CD4-positive, CD25-positive, alpha-beta regulatory T cell (primary cell): Measurements from ENCODE around the gene MALRD1. TPM values are rescaled to one million over a fixed set of nuclear protein-coding genes. Genes with fewer than 3 reads are reported as not detected.

ENCODE experiments used
- ATAC-seq, 2 donors: fragments of 150-1000 bp; cut with Tn5 transposase; one replicate each; pipeline ENCODE4 v1.10.0; 2021; ENCODE audit warnings: low read depth in 2 of 2, moderate number of reproducible peaks in 2 of 2, moderate library complexity in 1 of 2
- DNase-seq, 3 donors: peaks; one replicate each; pipeline versions ENCODE4 v3.0.0 to v3.0.0-alpha.2; 2012 to 2022; ENCODE audit warnings: mixed read lengths in 1 of 3
- H3K27ac ChIP-seq: one replicate; pipeline ENCODE4 v1.7.0; 2013; ENCODE audit warnings: mild to moderate bottlenecking, low read length; ENCODE audit not compliant: insufficient read depth, poor library complexity, severe bottlenecking
- H3K27me3 ChIP-seq: one replicate; pipeline ENCODE4 v1.7.0; 2013; ENCODE audit warnings: low read length; ENCODE audit not compliant: control insufficient read depth, insufficient read depth
- H3K36me3 ChIP-seq: one replicate; pipeline ENCODE4 v1.7.0; 2013; ENCODE audit warnings: mild to moderate bottlenecking, low read length, moderate library complexity; ENCODE audit not compliant: control insufficient read depth, insufficient read depth
- H3K4me1 ChIP-seq: 2 replicates; pipeline ENCODE4 v1.7.0; 2013; ENCODE audit warnings: mild to moderate bottlenecking, low read length; ENCODE audit not compliant: insufficient read depth, control insufficient read depth, poor library complexity, severe bottlenecking
- H3K4me3 ChIP-seq: one replicate; pipeline ENCODE4 v1.7.0; 2013; ENCODE audit warnings: low read depth, mild to moderate bottlenecking, low read length, moderate library complexity
- H3K9me3 ChIP-seq, 2 experiments: 1 replicate in 1 of 2; 2 replicates in 1 of 2; pipeline ENCODE4 v1.7.0; 2013; ENCODE audit warnings: low read length in 2 of 2, mild to moderate bottlenecking in 1 of 2, moderate library complexity in 1 of 2; ENCODE audit not compliant: control insufficient read depth in 2 of 2
- H3K27ac Mint-ChIP-seq, 3 donors: one replicate each; pipeline ENCODE4 v1.8.0; 2020 to 2022; ENCODE audit warnings: mild to moderate bottlenecking in 3 of 3, mixed read lengths in 3 of 3, moderate library complexity in 2 of 3
- H3K27me3 Mint-ChIP-seq: one replicate; pipeline ENCODE4 v1.8.0; 2022; ENCODE audit warnings: mild to moderate bottlenecking, mixed read lengths
- H3K36me3 Mint-ChIP-seq: one replicate; pipeline ENCODE4 v1.8.0; 2020; ENCODE audit warnings: mixed read lengths
- H3K4me1 Mint-ChIP-seq, 4 donors: one replicate each; pipeline ENCODE4 v1.8.0; 2020 to 2022; ENCODE audit warnings: mixed read lengths in 4 of 4, mild to moderate bottlenecking in 1 of 4
- H3K4me3 Mint-ChIP-seq, 4 donors: one replicate each; pipeline ENCODE4 v1.8.0; 2020 to 2022; ENCODE audit warnings: mild to moderate bottlenecking in 4 of 4, mixed read lengths in 4 of 4, moderate library complexity in 3 of 4
- H3K9me3 Mint-ChIP-seq, 7 donors: one replicate each; pipeline ENCODE4 v1.8.0; 2020 to 2022; ENCODE audit warnings: mixed read lengths in 7 of 7, mild to moderate bottlenecking in 3 of 7, moderate library complexity in 2 of 7
- polyA plus RNA-seq, 4 donors: library from polyadenylated mRNA; unstranded; fragments of 300-500 nt; fragmentation: Illumina TruSeq; gene quantifications; one replicate each; pipeline ENCODE4 v1.2.3, GENCODE V29; 2021
- total RNA-seq: library from RNA; stranded (reverse); gene quantifications from one replicate; pipeline ENCODE4 v1.2.3, GENCODE V29; 2022

The MALRD1 gene
- total and polyA plus RNA-seq, 5 donors from 2014 or later, result not detected

DNA sequence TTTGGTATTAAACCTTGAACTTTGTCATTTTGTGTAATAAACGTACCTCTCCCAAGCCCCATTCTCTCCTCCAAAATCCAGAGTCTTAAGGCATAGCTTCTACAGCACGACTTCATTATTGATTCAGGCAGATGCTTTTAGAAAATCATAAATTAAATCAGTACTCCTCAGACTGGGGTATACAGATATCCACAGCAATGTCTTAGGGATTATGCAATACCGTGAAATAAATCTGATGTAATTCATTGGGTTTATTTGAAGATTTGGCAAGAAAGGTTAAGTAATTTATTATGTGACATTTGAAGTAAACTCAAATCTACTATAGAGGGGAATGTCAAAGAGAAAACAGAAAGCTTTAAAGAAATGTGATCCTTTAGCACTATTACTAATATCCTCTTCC, 521.5 kb downstream of the MALRD1 start:
- H3K36me3 Mint-ChIP-seq, result no peaks in the 10 kb centered on the region
- Histone ChIP-seq H3K36me3 (no peaks in the 10 kb centered on the region), H3K9me3 (peaks cover 1 to 5% of the 10 kb centered on the region in 2 experiments), H3K27ac (no peak overlapping the region), H3K27me3 (no peaks in the 10 kb centered on the region), H3K4me1 (no peaks in the 10 kb centered on the region), H3K4me3 (no peak overlapping the region)
- H3K9me3 Mint-ChIP-seq, result peaks cover 2 to 10% (median 4%) of the 10 kb centered on the region in 7 donors
- DNase-seq (no peak), ATAC-seq (no peak)
- H3K4me3 Mint-ChIP-seq, result no peak overlapping the region
- H3K27me3 Mint-ChIP-seq, result no peaks in the 10 kb centered on the region
- no peaks in the 10 kb centered on the region for H3K4me1 Mint-ChIP-seq
- no peak overlapping the region for H3K27ac Mint-ChIP-seq

DNA sequence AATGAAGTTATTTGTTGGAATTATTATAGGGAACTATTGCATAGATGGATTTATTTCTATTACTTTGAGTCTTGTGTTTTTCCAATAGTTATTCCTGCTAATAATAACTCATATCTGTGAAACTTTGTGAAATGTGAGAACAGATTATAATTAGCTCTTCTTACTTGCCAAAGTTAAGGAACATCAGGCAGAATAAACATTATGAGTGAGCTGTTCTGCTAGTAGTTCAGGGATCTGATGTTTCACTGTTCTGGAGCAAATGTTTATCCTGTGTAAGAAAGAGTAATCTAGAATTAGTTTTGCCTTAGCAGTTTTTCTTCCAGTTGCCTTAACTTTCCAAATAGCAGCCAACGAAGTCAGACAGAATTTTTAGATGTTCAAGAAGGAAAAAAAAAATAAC, 522.4 kb downstream of the MALRD1 start:
- no peak for DNase-seq
- Mint-ChIP-seq H3K27ac (no peak overlapping the region), H3K9me3 (peaks cover 2 to 10% (median 5%) of the 10 kb centered on the region in 7 donors), H3K27me3 (no peaks in the 10 kb centered on the region), H3K4me3 (no peak overlapping the region), H3K36me3 (no peaks in the 10 kb centered on the region), H3K4me1 (no peaks in the 10 kb centered on the region)
- no peak for ATAC-seq
- H3K9me3 ChIP-seq, result peaks cover 1 to 5% of the 10 kb centered on the region in 2 experiments
- H3K4me3 ChIP-seq, result no peak overlapping the region
- H3K4me1 ChIP-seq, result no peaks in the 10 kb centered on the region
- no peaks in the 10 kb centered on the region for H3K27me3 ChIP-seq
- H3K36me3 ChIP-seq, result no peaks in the 10 kb centered on the region
- H3K27ac ChIP-seq, result no peak overlapping the region

DNA sequence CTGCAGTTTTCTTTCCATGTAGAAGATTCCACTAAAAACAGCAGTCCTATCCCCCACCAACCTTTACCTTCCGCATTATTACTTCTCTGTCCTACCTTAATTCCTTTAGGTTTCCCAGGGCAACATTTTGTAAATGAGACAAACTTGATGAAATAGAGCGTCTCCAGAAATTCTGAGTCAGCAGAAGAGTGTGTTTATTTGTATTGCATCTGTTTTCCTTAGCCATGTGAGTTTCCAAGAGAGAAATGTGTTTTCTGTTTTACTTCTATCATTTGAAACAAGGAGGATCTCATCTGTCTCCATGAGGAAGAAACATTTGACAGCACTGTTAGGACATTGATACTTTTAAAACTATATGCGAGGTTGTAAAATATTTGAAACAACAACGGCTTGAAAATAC, 523.5 kb downstream of the MALRD1 start:
- Histone ChIP-seq H3K27ac (no peak overlapping the region), H3K27me3 (no peaks in the 10 kb centered on the region), H3K36me3 (no peaks in the 10 kb centered on the region), H3K4me3 (no peak overlapping the region), H3K4me1 (no peaks in the 10 kb centered on the region), H3K9me3 (peaks cover 1 to 5% of the 10 kb centered on the region in 2 experiments)
- Mint-ChIP-seq H3K36me3 (no peaks in the 10 kb centered on the region), H3K9me3 (peaks cover 1 to 10% (median 5%) of the 10 kb centered on the region in 7 donors), H3K27ac (no peak overlapping the region), H3K4me1 (no peaks in the 10 kb centered on the region), H3K27me3 (no peaks in the 10 kb centered on the region), H3K4me3 (no peak overlapping the region)
- ATAC-seq (no peak), DNase-seq (no peak)

DNA sequence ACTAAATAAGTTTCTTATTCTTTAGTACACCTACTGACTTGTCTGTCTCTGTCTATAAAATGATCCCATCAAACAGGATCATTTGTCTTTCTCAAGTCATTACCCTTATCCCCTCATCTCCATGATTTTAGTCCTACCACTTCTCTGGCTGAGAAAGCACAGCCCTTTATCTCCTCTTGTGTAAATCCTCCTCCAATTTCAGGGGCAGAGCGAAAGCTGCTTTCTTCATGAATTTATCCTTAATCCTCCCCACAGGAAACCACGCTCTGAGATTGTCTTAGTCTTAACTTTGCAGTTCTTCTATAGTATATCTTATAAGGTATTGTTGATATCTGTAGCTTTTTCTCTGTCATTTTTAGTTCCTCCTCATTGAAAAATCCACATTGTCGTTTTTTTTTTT, 528.0 kb downstream of the MALRD1 start:
- H3K4me3 ChIP-seq, result no peak overlapping the region
- H3K36me3 ChIP-seq, result no peaks in the 10 kb centered on the region
- Mint-ChIP-seq H3K36me3 (no peaks in the 10 kb centered on the region), H3K27me3 (no peaks in the 10 kb centered on the region), H3K4me1 (no peaks in the 10 kb centered on the region), H3K4me3 (no peak overlapping the region), H3K9me3 (peaks cover 3 to 18% (median 5%) of the 10 kb centered on the region in 7 donors), H3K27ac (no peak overlapping the region)
- DNase-seq (no peak), ATAC-seq (no peak)
- no peaks in the 10 kb centered on the region for H3K4me1 ChIP-seq
- H3K27ac ChIP-seq, result no peak overlapping the region
- H3K9me3 ChIP-seq, result peaks cover 0 to 5% of the 10 kb centered on the region in 2 experiments
- no peaks in the 10 kb centered on the region for H3K27me3 ChIP-seq

DNA sequence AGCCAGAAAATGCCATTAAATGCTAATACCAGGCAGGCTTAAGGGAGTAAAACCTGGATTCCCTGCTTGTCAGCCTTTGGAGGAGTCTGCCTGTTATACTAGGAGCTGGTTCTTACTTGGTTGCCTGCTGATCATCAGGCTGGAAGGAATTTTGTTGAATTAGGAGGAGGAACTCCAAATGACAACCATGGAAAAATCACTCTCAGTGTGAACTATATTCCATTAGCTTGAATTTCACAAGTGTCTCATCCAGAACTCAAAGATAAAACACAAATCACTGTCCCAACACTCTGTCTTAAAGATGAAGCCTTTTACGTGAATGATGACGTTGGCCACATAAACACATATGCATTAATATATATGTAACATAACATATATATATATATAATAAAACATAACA, 528.8 kb downstream of the MALRD1 start:
- DNase-seq (no peak), ATAC-seq (no peak)
- Histone ChIP-seq H3K27ac (no peak overlapping the region), H3K9me3 (peaks cover 0 to 5% of the 10 kb centered on the region in 2 experiments), H3K4me1 (no peaks in the 10 kb centered on the region), H3K27me3 (no peaks in the 10 kb centered on the region), H3K36me3 (no peaks in the 10 kb centered on the region), H3K4me3 (no peak overlapping the region)
- Mint-ChIP-seq H3K27ac (no peak overlapping the region), H3K27me3 (no peaks in the 10 kb centered on the region), H3K4me1 (no peaks in the 10 kb centered on the region), H3K9me3 (peaks cover 2 to 18% (median 5%) of the 10 kb centered on the region in 7 donors), H3K4me3 (no peak overlapping the region), H3K36me3 (no peaks in the 10 kb centered on the region)

DNA sequence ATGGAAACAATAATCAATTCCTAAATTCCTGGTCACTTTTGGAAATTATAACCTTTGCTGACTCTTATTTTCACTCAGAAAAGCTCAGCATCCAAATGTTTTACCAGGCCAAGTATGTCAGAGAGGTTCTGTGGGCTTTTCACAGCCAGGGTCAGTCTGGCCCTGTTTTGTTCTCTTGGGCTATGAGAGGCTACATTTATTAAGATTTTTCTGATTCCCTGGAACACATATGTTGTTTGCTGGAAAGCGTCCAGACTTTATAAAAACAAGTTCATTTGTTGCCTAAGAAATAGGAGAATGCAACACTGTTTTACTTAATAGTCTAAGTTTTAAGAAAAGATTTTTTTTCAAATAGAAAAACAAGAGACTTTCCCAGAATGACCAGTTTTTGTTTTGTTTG, 529.2 kb downstream of the MALRD1 start:
- Mint-ChIP-seq H3K4me3 (no peak overlapping the region), H3K9me3 (peaks cover 2 to 18% (median 5%) of the 10 kb centered on the region in 7 donors), H3K36me3 (no peaks in the 10 kb centered on the region), H3K4me1 (no peaks in the 10 kb centered on the region), H3K27ac (no peak overlapping the region), H3K27me3 (no peaks in the 10 kb centered on the region)
- ATAC-seq, result no peak
- no peak overlapping the region for H3K4me3 ChIP-seq
- H3K4me1 ChIP-seq, result no peaks in the 10 kb centered on the region
- DNase-seq, result no peak
- H3K27ac ChIP-seq, result no peak overlapping the region
- H3K9me3 ChIP-seq, result peaks cover 0 to 5% of the 10 kb centered on the region in 2 experiments
- H3K27me3 ChIP-seq, result no peaks in the 10 kb centered on the region
- H3K36me3 ChIP-seq, result no peaks in the 10 kb centered on the region

DNA sequence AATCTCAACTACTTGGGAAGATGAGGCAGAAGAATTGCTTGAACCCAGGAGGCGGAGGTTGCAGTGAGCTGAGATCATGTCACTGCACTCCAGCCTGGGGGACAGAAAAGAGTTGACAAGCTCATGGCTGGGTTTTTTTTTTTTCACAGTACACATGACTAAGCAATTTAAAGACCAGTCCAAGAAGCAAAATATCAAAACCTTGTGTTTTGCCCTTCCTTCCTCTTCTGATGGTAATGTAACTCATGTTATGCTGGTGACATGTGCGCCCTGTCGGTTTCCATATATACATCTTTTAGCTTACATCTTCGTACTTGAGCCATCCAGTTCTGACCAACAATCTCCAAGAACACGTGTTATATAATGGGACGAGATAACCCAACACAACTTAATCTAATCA, 530.0 kb downstream of the MALRD1 start:
- H3K36me3 Mint-ChIP-seq, result no peaks in the 10 kb centered on the region
- H3K27me3 ChIP-seq, result no peaks in the 10 kb centered on the region
- no peak overlapping the region for H3K27ac Mint-ChIP-seq
- H3K4me1 Mint-ChIP-seq, result no peaks in the 10 kb centered on the region
- no peaks in the 10 kb centered on the region for H3K27me3 Mint-ChIP-seq
- ATAC-seq, result no peak
- H3K4me3 Mint-ChIP-seq, result no peak overlapping the region
- H3K9me3 Mint-ChIP-seq, result peaks cover 2 to 18% (median 5%) of the 10 kb centered on the region in 7 donors
- no peaks in the 10 kb centered on the region for H3K4me1 ChIP-seq
- no peak overlapping the region for H3K27ac ChIP-seq
- no peaks in the 10 kb centered on the region for H3K9me3 ChIP-seq
- H3K36me3 ChIP-seq, result no peaks in the 10 kb centered on the region
- no peak overlapping the region for H3K4me3 ChIP-seq
- no peak for DNase-seq

DNA sequence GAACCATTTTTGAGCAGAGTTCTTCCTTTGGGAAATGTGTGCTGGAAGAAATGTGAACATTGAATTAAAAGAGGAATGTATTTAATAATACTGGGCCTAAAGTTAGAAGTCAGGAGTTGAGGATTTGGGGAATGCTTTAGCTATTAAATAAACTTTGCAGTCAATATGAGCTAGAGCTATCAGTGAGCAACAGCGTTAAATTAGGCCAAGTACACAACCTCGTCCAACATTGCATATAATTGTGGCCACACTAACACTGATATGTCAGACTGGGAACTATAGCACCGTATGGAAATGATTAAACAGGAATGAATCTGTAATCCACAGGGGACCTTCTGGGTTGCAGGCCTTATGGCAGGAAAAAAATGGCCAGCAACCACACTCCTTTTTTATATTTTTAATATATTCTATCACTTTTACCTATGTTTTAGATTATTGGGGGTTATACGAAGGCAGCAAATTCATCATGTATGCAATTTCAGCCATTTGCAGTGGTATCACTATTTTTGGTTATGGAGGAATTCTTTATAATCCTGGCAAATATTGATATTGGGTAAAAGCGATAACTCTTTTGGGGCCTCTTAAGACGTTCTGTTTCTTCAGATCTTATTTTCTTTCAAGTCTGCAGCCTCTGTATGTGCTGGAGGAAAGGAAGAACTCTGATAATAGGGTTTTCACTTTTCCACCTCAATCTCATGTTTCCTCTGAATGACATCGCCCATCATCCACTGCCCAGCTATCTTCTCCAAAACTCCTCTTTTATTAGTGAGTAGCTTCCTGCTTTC, 531.4 kb downstream of the MALRD1 start:
- H3K4me3 Mint-ChIP-seq, result no peak overlapping the region
- no peaks in the 10 kb centered on the region for H3K36me3 Mint-ChIP-seq
- H3K4me3 ChIP-seq, result no peak overlapping the region
- no peak overlapping the region for H3K27ac ChIP-seq
- H3K4me1 Mint-ChIP-seq, result no peaks in the 10 kb centered on the region
- no peak overlapping the region for H3K27ac Mint-ChIP-seq
- ATAC-seq (no peak), DNase-seq (no peak)
- no peaks in the 10 kb centered on the region for H3K27me3 Mint-ChIP-seq
- H3K9me3 Mint-ChIP-seq, result peaks cover 1 to 12% (median 5%) of the 10 kb centered on the region in 7 donors
- H3K27me3 ChIP-seq, result no peaks in the 10 kb centered on the region
- no peaks in the 10 kb centered on the region for H3K9me3 ChIP-seq
- H3K4me1 ChIP-seq, result no peaks in the 10 kb centered on the region
- no peaks in the 10 kb centered on the region for H3K36me3 ChIP-seq
